Measurements from ENCODE around the gene FCRL2.

- TF ChIP-seq ZFP30 (CRISPR knock-in tag; IDR thresholded peaks at IDR 0.05): no peak
- no peak for TF ChIP-seq SNAI2 (CRISPR knock-in tag; IDR thresholded peaks at IDR 0.05)
- no peak for TF ChIP-seq ZNF565 (CRISPR knock-in tag; conservative IDR thresholded peaks at IDR 0.05; ENCODE audit: low read depth)
- TF ChIP-seq TOX (CRISPR knock-in tag; IDR thresholded peaks at IDR 0.05; ENCODE audit: borderline replicate concordance): no peak
- no peak for TF ChIP-seq RARB (CRISPR knock-in tag; IDR thresholded peaks at IDR 0.05)
- TF ChIP-seq CSDC2 (CRISPR knock-in tag; IDR thresholded peaks at IDR 0.05): no peak
- TF ChIP-seq BACH2 (CRISPR knock-in tag; IDR thresholded peaks at IDR 0.05; ENCODE audit: borderline replicate concordance): no peak
- TF ChIP-seq PATZ1 (CRISPR knock-in tag; IDR thresholded peaks at IDR 0.05; ENCODE audit: borderline replicate concordance): no peak
- TF ChIP-seq OSR1 (CRISPR knock-in tag; IDR thresholded peaks at IDR 0.05): no peak
- no peak for TF ChIP-seq ARNTL (CRISPR knock-in tag; IDR thresholded peaks at IDR 0.05; ENCODE audit: borderline replicate concordance, low read depth)
- no peak for TF ChIP-seq ISL1 (CRISPR knock-in tag; IDR thresholded peaks at IDR 0.05)
- no peak for TF ChIP-seq PPARA (CRISPR knock-in tag; IDR thresholded peaks at IDR 0.05; ENCODE audit: borderline replicate concordance)
- no peak for TF ChIP-seq TSHZ2 (CRISPR knock-in tag; IDR thresholded peaks at IDR 0.05)
- no peak for TF ChIP-seq ZC3H10 (CRISPR knock-in tag; IDR thresholded peaks at IDR 0.05)
Observed at GRCh38 chr1:157700305-157700704, 76.6 kb downstream of the FCRL2 start.
